H9 (cell line): ENCODE measurements around the gene TOR4A. TPM values are rescaled to one million over a fixed set of nuclear protein-coding genes. Genes with fewer than 3 reads are reported as not detected.

ENCODE experiments used
- DNase-seq: peaks from one replicate; pipeline ENCODE4 v3.0.0-alpha.2; 2017
- H2AFZ ChIP-seq: one replicate; pipeline ENCODE4 v1.6.1; 2013; ENCODE audit warnings: mild to moderate bottlenecking, low read length, control low read depth, moderate library complexity
- H2AK5ac ChIP-seq: 2 replicates; pipeline ENCODE4 v1.6.1; 2013; ENCODE audit warnings: low read length, control low read depth, mixed read lengths; ENCODE audit not compliant: insufficient read length
- H2BK120ac ChIP-seq: one replicate; pipeline ENCODE4 v1.6.1; 2013; ENCODE audit warnings: low read depth, mild to moderate bottlenecking, low read length, control low read depth, inconsistent platforms; ENCODE audit not compliant: poor library complexity, severe bottlenecking
- H2BK12ac ChIP-seq: 2 replicates; pipeline ENCODE4 v1.6.1; 2013; ENCODE audit warnings: low read length, control low read depth, mixed read lengths, low read depth; ENCODE audit not compliant: insufficient read length
- H2BK15ac ChIP-seq: 2 replicates; pipeline ENCODE4 v1.6.1; 2013; ENCODE audit warnings: low read depth, low read length, control low read depth
- H2BK20ac ChIP-seq: one replicate; pipeline ENCODE4 v1.6.1; 2013; ENCODE audit warnings: low read depth, mild to moderate bottlenecking, low read length, control low read depth, inconsistent platforms; ENCODE audit not compliant: poor library complexity, severe bottlenecking
- H2BK5ac ChIP-seq: 2 replicates; pipeline ENCODE4 v1.6.1; 2013; ENCODE audit warnings: low read length, control low read depth, mixed read lengths; ENCODE audit not compliant: insufficient read length
- H3K14ac ChIP-seq: 2 replicates; pipeline ENCODE4 v1.6.1; 2013; ENCODE audit warnings: low read length, control low read depth; ENCODE audit not compliant: insufficient read depth
- H3K18ac ChIP-seq: 2 replicates; pipeline ENCODE4 v1.6.1; 2013; ENCODE audit warnings: low read depth, mild to moderate bottlenecking, mixed read lengths, low read length, control low read depth; ENCODE audit not compliant: insufficient read length
- H3K23ac ChIP-seq: 2 replicates; pipeline ENCODE4 v1.6.1; 2013; ENCODE audit warnings: low read length, control low read depth, mixed read lengths, low read depth; ENCODE audit not compliant: insufficient read length
- H3K23me2 ChIP-seq: 2 replicates; pipeline ENCODE4 v1.6.1; 2013; ENCODE audit warnings: low read depth, mild to moderate bottlenecking, mixed read lengths, low read length, control low read depth; ENCODE audit not compliant: insufficient read length, poor library complexity, severe bottlenecking
- H3K27ac ChIP-seq: 2 replicates; pipeline ENCODE4 v1.5.1; 2013; ENCODE audit warnings: low read length, control low read depth, mixed read lengths, low read depth; ENCODE audit not compliant: insufficient read length
- H3K27me3 ChIP-seq: 2 replicates; pipeline ENCODE4 v1.6.1; 2013; ENCODE audit warnings: low read length, control low read depth, inconsistent platforms; ENCODE audit not compliant: insufficient read depth
- H3K4ac ChIP-seq: 2 replicates; pipeline ENCODE4 v1.6.1; 2013; ENCODE audit warnings: low read depth, mild to moderate bottlenecking, control low read depth, inconsistent platforms, low read length, moderate library complexity
- H3K4me1 ChIP-seq: 2 replicates; pipeline ENCODE4 v1.6.1; 2013; ENCODE audit warnings: low read length, control low read depth, inconsistent platforms; ENCODE audit not compliant: insufficient read depth
- H3K4me2 ChIP-seq: 2 replicates; pipeline ENCODE4 v1.6.1; 2013; ENCODE audit warnings: low read length, control low read depth, mixed read lengths; ENCODE audit not compliant: insufficient read length, insufficient read depth
- H3K56ac ChIP-seq: 2 replicates; pipeline ENCODE4 v1.6.1; 2013; ENCODE audit warnings: low read depth, mild to moderate bottlenecking, mixed read lengths, low read length, control low read depth; ENCODE audit not compliant: insufficient read length
- H3K79me1 ChIP-seq: 2 replicates; pipeline ENCODE4 v1.6.1; 2013; ENCODE audit warnings: low read depth, mild to moderate bottlenecking, moderate library complexity, low read length, control low read depth, inconsistent platforms; ENCODE audit not compliant: insufficient read depth, poor library complexity, severe bottlenecking
- H3K79me2 ChIP-seq: 2 replicates; pipeline ENCODE4 v1.6.1; 2013; ENCODE audit warnings: low read length, control low read depth, inconsistent platforms; ENCODE audit not compliant: insufficient read depth
- H3K9ac ChIP-seq: 2 replicates; pipeline ENCODE4 v1.6.1; 2013; ENCODE audit warnings: low read length, control low read depth, mixed read lengths; ENCODE audit not compliant: insufficient read length; ENCODE audit errors: extremely low read depth
- H3K9me3 ChIP-seq: one replicate; pipeline ENCODE4 v1.6.1; 2013; ENCODE audit warnings: low read depth, low read length, inconsistent platforms; ENCODE audit not compliant: control insufficient read depth
- H3T11ph ChIP-seq: one replicate; pipeline ENCODE4 v1.6.1; 2013; ENCODE audit warnings: mild to moderate bottlenecking, low read length, control low read depth, inconsistent platforms
- H4K20me1 ChIP-seq: one replicate; pipeline ENCODE4 v1.6.1; 2013; ENCODE audit not compliant: control insufficient read depth, insufficient read length, insufficient read depth
- H4K5ac ChIP-seq: 2 replicates; pipeline ENCODE4 v1.6.1; 2013; ENCODE audit warnings: low read depth, mild to moderate bottlenecking, mixed read lengths, low read length, control low read depth; ENCODE audit not compliant: insufficient read length
- H4K8ac ChIP-seq: replicated peaks from 2 replicates; pipeline ENCODE4 v1.6.1; 2013; ENCODE audit warnings: low read length, control low read depth, mixed read lengths, low read depth; ENCODE audit not compliant: insufficient read length
- H4K91ac ChIP-seq: 2 replicates; pipeline ENCODE4 v1.6.1; 2013; ENCODE audit warnings: low read depth, mild to moderate bottlenecking, moderate library complexity, mixed read lengths, low read length, control low read depth; ENCODE audit not compliant: insufficient read length
- H3K27ac Mint-ChIP-seq, 3 experiments: 2 replicates in 2 of 3; 3 replicates in 1 of 3; pipeline ENCODE4 v1.8.0; 2020 to 2021; ENCODE audit warnings: mixed read lengths in 3 of 3, mild to moderate bottlenecking in 1 of 3, moderate library complexity in 1 of 3
- H3K27me3 Mint-ChIP-seq: 2 replicates; pipeline ENCODE4 v1.8.0; 2021; ENCODE audit warnings: low read depth, mild to moderate bottlenecking, moderate library complexity, mixed read lengths
- H3K36me3 Mint-ChIP-seq, 3 experiments: 2 replicates in 2 of 3; 3 replicates in 1 of 3; pipeline ENCODE4 v1.8.0; 2020 to 2021; ENCODE audit warnings: low read depth in 3 of 3, mixed read lengths in 3 of 3; ENCODE audit not compliant: insufficient read depth in 1 of 3
- H3K4me1 Mint-ChIP-seq, 2 experiments: 2 replicates each; pipeline ENCODE4 v1.8.0; 2020; ENCODE audit warnings: mixed read lengths in 2 of 2
- H3K4me3 Mint-ChIP-seq, 2 experiments: 2 replicates in 1 of 2; 3 replicates in 1 of 2; pipeline ENCODE4 v1.8.0; 2020 to 2021; ENCODE audit warnings: mild to moderate bottlenecking in 2 of 2, mixed read lengths in 2 of 2, moderate library complexity in 1 of 2
- H3K9me3 Mint-ChIP-seq, 2 experiments: 2 replicates in 1 of 2; 3 replicates in 1 of 2; pipeline ENCODE4 v1.8.0; 2020; ENCODE audit warnings: mild to moderate bottlenecking in 2 of 2, mixed read lengths in 2 of 2, moderate library complexity in 1 of 2
- WGBS: extraction: QIAGEN DNeasy Blood & Tissue Kit; methylation state at CpG from one replicate; pipeline ENCODE4 v1.1.7; 2013; ENCODE audit warnings: missing lambda C conversion rate, low lambda C conversion rate, mixed read lengths; ENCODE audit not compliant: insufficient read length; ENCODE audit errors: extremely low coverage; 5-methylcytosine and 5-hydroxymethylcytosine counted together
- total RNA-seq: library from RNA; stranded (reverse); gene quantifications from 2 replicates; pipeline ENCODE4 v1.2.1, GENCODE V29; 2021
- TF ChIP-seq, protein P1 (sequence below): fragments of 200-600 bp; sonication (generic); conservative IDR thresholded peaks from 3 replicates; pipeline ENCODE4 v1.8.0; 2021; ENCODE audit warnings: antibody characterized with exemption, mild to moderate bottlenecking

Gene TOR4A
- total RNA-seq, 1 experiment from 2014 or later: 6.2 TPM

- Histone ChIP-seq H3K4ac (no peak within 1 kb of the TSS), H2BK120ac (no peak within 1 kb of the TSS), H3K14ac (no peak within 1 kb of the TSS; the same call in 1 of the 2 replicates), H3K4me2 (no peak within 1 kb of the TSS), H3K27ac (no peak within 1 kb of the TSS), H2BK20ac (no peak within 1 kb of the TSS), H3K23me2 (peaks cover 14% of the 10 kb centered on the region), H3K27me3 (no peaks in the 10 kb centered on the region), H3K4me1 (no peaks in the 10 kb centered on the region), H4K5ac (no peak within 1 kb of the TSS), H3K18ac (no peak within 1 kb of the TSS), H3K79me1 (peaks cover 3% of the 10 kb centered on the region), H2BK15ac (no peak within 1 kb of the TSS), H3T11ph (no peak within 1 kb of the TSS), H2BK12ac (no peak within 1 kb of the TSS), H3K79me2 (peaks cover 3% of the 10 kb centered on the region; the same call in 1 of the 2 replicates), H3K56ac (no peak within 1 kb of the TSS), H2AFZ (no peak within 1 kb of the TSS), H3K9ac (no peak within 1 kb of the TSS), H4K8ac (no peak within 1 kb of the TSS), H4K20me1 (no peaks in the 10 kb centered on the region), H3K9me3 (no peaks in the 10 kb centered on the region), H2AK5ac (no peak within 1 kb of the TSS), H2BK5ac (no peak within 1 kb of the TSS), H4K91ac (no peak within 1 kb of the TSS), H3K23ac (no peak within 1 kb of the TSS)
- Mint-ChIP-seq H3K4me1 (peaks cover 8 to 15% of the 10 kb centered on the region in 2 experiments), H3K4me3 (no peak within 1 kb of the TSS; a peak in 1 of 5 replicates), H3K36me3 (no peaks in the 10 kb centered on the region), H3K9me3 (no peaks in the 10 kb centered on the region), H3K27ac (no peak within 1 kb of the TSS), H3K27me3 (peaks cover 33% of the 10 kb centered on the region)
- no CpG with 5 or more reads among the region's 4 CpGs for WGBS
- no peak for DNase-seq
- TF ChIP-seq, protein P1, sequence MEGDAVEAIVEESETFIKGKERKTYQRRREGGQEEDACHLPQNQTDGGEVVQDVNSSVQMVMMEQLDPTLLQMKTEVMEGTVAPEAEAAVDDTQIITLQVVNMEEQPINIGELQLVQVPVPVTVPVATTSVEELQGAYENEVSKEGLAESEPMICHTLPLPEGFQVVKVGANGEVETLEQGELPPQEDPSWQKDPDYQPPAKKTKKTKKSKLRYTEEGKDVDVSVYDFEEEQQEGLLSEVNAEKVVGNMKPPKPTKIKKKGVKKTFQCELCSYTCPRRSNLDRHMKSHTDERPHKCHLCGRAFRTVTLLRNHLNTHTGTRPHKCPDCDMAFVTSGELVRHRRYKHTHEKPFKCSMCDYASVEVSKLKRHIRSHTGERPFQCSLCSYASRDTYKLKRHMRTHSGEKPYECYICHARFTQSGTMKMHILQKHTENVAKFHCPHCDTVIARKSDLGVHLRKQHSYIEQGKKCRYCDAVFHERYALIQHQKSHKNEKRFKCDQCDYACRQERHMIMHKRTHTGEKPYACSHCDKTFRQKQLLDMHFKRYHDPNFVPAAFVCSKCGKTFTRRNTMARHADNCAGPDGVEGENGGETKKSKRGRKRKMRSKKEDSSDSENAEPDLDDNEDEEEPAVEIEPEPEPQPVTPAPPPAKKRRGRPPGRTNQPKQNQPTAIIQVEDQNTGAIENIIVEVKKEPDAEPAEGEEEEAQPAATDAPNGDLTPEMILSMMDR: no peak
These were observed 26.4 kb upstream of the TOR4A start, which contains the start of gene STPG3 for GRCh38 chr9:137251194-137251461. Gene STPG3 (plus strand): TSS chr9:137251286. CDS start chr9:137251287, 1 bp downstream.
